K562 (cell line): ENCODE measurements around the gene AIFM1. TPM values are rescaled to one million over a fixed set of nuclear protein-coding genes. Genes with fewer than 3 reads are reported as not detected.

Source experiments
- BACH1 ChIP-seq: fragments of 200-800 bp; sonication (Bioruptor generic); IDR thresholded peaks from 2 replicates; pipeline ENCODE4 v1.6.1; 2016; ENCODE audit warnings: missing genetic modification characterization, missing compliant biosample characterization
- CAMTA2 ChIP-seq: fragments of 250-450 bp; sonication (Bioruptor Pico); conservative IDR thresholded peaks from 2 replicates; pipeline ENCODE4 v1.5.1; 2022
- CBFA2T3 ChIP-seq: fragments of 450-650 bp; IDR thresholded peaks from 2 replicates; pipeline ENCODE4 v1.6.1; 2017
- CBX5 ChIP-seq: IDR thresholded peaks from 2 replicates; pipeline ENCODE4 v1.6.1; 2014; ENCODE audit warnings: low read depth, borderline replicate concordance
- CREB1 ChIP-seq, 2 experiments: sonication (generic) in 1 of 2; formaldehyde crosslinking in 1 of 2; IDR thresholded peaks; 2 replicates each; pipeline versions ENCODE4 v1.6.1 to v1.8.0; 2012 to 2022; ENCODE audit warnings: inconsistent platforms in 1 of 2, mild to moderate bottlenecking in 1 of 2, missing genetic modification reagents in 1 of 2, moderate library complexity in 1 of 2
- CREM ChIP-seq: IDR thresholded peaks from 2 replicates; pipeline ENCODE4 v1.6.1; 2014; ENCODE audit warnings: antibody characterized with exemption, low read depth
- GATAD2B ChIP-seq: fragments of 450-650 bp; IDR thresholded peaks from 2 replicates; pipeline ENCODE4 v1.6.1; 2017; ENCODE audit warnings: mild to moderate bottlenecking, borderline replicate concordance
- GTF2E2 ChIP-seq: fragments of 200-800 bp; sonication (Bioruptor generic); IDR thresholded peaks from 2 replicates; pipeline ENCODE4 v1.6.1; 2016; ENCODE audit warnings: missing genetic modification characterization, missing compliant biosample characterization
- HDGF ChIP-seq: fragments of 450-650 bp; IDR thresholded peaks from 2 replicates; pipeline ENCODE4 v1.6.1; 2016
- HMGXB4 ChIP-seq: sonication (generic); formaldehyde crosslinking; IDR thresholded peaks from 2 replicates; pipeline ENCODE4 v1.8.1; 2023; ENCODE audit warnings: mild to moderate bottlenecking, missing genetic modification reagents
- MEF2D ChIP-seq: conservative IDR thresholded peaks from 2 replicates; pipeline ENCODE4 v1.6.1; 2016; ENCODE audit warnings: low read depth, missing genetic modification characterization, missing compliant biosample characterization
- MIER1 ChIP-seq: fragments of 450-650 bp; IDR thresholded peaks from 2 replicates; pipeline ENCODE4 v1.6.1; 2016; ENCODE audit warnings: antibody characterized with exemption, mild to moderate bottlenecking, low read depth
- NCOA1 ChIP-seq: fragments of 450-650 bp; IDR thresholded peaks from 2 replicates; pipeline ENCODE4 v1.6.1; 2016; ENCODE audit warnings: low read depth
- NFRKB ChIP-seq: fragments of 450-650 bp; IDR thresholded peaks from 2 replicates; pipeline ENCODE4 v1.6.1; 2016; ENCODE audit warnings: low read depth
- POLR2H ChIP-seq: IDR thresholded peaks from 2 replicates; pipeline ENCODE4 v1.6.1; 2016; ENCODE audit warnings: missing genetic modification characterization, low read depth, mild to moderate bottlenecking, control low read depth, missing compliant biosample characterization, moderate library complexity
- ZBTB7A ChIP-seq: IDR thresholded peaks from 2 replicates; pipeline ENCODE4 v1.6.1; 2011; ENCODE audit warnings: low read depth, mild to moderate bottlenecking, low read length, moderate library complexity, borderline replicate concordance; ENCODE audit not compliant: control insufficient read depth
- ZEB2 ChIP-seq: fragments of 450-650 bp; IDR thresholded peaks from 2 replicates; pipeline ENCODE4 v1.6.1; 2016
- ZNF395 ChIP-seq: fragments of 200-800 bp; sonication (Bioruptor generic); IDR thresholded peaks from 2 replicates; pipeline ENCODE4 v1.6.1; 2017; ENCODE audit warnings: missing genetic modification characterization, missing compliant biosample characterization
- ZNF431 ChIP-seq: sonication (generic); formaldehyde crosslinking; IDR thresholded peaks from 2 replicates; pipeline ENCODE4 v1.8.0; 2022; ENCODE audit warnings: mild to moderate bottlenecking, missing genetic modification reagents
- ZNF436 ChIP-seq: fragments of 250-450, 450-650 bp; sonication (Bioruptor Pico); formaldehyde crosslinking; IDR thresholded peaks from 2 replicates; pipeline ENCODE4 v1.7.0; 2020; ENCODE audit warnings: mild to moderate bottlenecking
- ZNF766 ChIP-seq: fragments of 200-800 bp; sonication (Bioruptor generic); conservative IDR thresholded peaks from 2 replicates; pipeline ENCODE4 v1.6.1; 2016; ENCODE audit warnings: missing genetic modification characterization, missing compliant biosample characterization
- polyA plus RNA-seq, 8 experiments: library from polyadenylated mRNA; depleted of rRNA in 4 of 8; stranded (reverse) in 5 of 8; unstranded in 3 of 8; fragments of >200 nt; fragmentation: Nextera tagmentation in 2 of 8; fragmentation: Illumina TruSeq in 1 of 8; extraction: Ambion mirVana in 2 of 8; extraction: Trizol in 1 of 8; gene quantifications; 2 replicates each; pipeline versions ENCODE4 v1.2.1 to v1.2.3, GENCODE V29; 2011 to 2014; ENCODE audit warnings: inconsistent platforms in 1 of 8, missing spikeins in 1 of 8
- total RNA-seq, 7 experiments: library from RNA; depleted of rRNA in 6 of 7; stranded (reverse); fragments of >200 nt in 6 of 7; fragmentation: Illumina TruSeq in 2 of 7; extraction: Trizol in 2 of 7; gene quantifications; 2 replicates each; pipeline versions ENCODE4 v1.2.1 to v1.2.3, GENCODE V29; 2011 to 2021; ENCODE audit warnings: low replicate concordance in 1 of 7
- TF ChIP-seq, protein P1 (sequence below): IDR thresholded peaks from 2 replicates; pipeline ENCODE4 v1.6.1; 2012; ENCODE audit warnings: low read depth, low read length, improper control_type of control experiment, borderline replicate concordance
- TF ChIP-seq, protein P2 (sequence below): sonication (generic); formaldehyde crosslinking; IDR thresholded peaks from 2 replicates; pipeline ENCODE4 v1.8.1; 2023; ENCODE audit warnings: mild to moderate bottlenecking, missing genetic modification reagents, moderate library complexity

AIFM1 gene
- total and polyA plus RNA-seq, 9 of the 15 experiments (the other 6 are each of a cell fraction or from before 2014, with no cell fraction given), result 51.0 to 117 (median 91.2) TPM

DNA sequence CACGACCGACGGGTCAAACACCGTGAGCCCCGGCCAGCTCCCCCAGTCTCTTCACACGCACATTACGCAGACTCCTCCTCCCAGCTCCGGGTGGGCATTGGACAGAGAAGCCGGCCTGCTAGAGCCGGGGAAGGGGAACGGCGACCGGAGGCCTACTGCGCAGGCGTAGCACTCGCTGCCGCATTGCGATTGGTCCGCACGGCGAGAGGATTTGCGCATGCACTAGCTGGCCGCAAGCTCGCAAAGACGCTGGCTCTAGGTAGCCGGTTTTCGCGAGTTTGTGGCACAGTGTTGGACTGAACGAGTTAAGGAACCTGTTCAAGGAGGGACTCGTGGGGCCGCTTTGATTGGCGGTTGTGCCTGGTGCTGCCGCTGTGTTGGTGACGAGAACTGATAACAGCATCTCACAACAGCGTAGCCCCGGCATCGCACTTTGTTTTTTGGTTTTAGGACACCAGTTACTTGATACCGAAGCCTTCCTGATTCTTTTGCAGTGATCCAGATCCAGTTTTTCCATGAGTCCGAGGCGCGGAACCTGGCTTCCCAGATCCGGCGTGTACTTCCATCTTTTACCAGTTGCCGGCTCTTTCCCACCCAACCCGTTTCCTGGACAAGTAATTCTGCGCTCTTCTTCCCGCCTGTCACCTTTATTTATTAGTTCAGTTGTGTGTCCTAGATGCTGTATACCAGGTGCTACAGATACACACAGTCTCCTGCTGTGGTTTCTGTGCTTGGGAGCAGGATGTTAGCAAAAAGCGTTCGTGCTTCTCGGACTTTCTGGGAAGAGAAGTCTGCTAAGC lies at the start of gene AIFM1 (continued):
- no peak for TF ChIP-seq HMGXB4 (CRISPR knock-in tag)
- no peak for TF ChIP-seq HDGF
- TF ChIP-seq CREB1 (IDR thresholded peaks at IDR 0.05), result peak; percentile 30; the same call in 1 of the 2 replicates
- peak; percentile 66; the same call in 1 of the 2 replicates for TF ChIP-seq CREB1 (CRISPR knock-in tag; IDR thresholded peaks at IDR 0.05)
- peak; percentile 37; the same call in 1 of the 2 replicates for TF ChIP-seq CREM
- TF ChIP-seq GATAD2B, result peak; percentile 49; the same call in 1 of the 2 replicates
- TF ChIP-seq CBFA2T3, result peak; percentile 36
- TF ChIP-seq POLR2H (tag), result peak; percentile 86
- TF ChIP-seq, protein P1, sequence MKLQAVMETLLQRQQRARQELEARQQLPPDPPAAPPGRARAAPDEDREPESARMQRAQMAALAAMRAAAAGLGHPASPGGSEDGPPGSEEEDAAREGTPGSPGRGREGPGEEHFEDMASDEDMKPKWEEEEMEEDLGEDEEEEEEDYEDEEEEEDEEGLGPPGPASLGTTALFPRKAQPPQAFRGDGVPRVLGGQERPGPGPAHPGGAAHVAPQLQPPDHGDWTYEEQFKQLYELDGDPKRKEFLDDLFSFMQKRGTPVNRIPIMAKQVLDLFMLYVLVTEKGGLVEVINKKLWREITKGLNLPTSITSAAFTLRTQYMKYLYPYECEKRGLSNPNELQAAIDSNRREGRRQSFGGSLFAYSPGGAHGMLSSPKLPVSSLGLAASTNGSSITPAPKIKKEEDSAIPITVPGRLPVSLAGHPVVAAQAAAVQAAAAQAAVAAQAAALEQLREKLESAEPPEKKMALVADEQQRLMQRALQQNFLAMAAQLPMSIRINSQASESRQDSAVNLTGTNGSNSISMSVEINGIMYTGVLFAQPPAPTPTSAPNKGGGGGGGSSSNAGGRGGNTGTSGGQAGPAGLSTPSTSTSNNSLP, result peak; percentile 62; the same call in 1 of the 2 replicates
- no peak for TF ChIP-seq CBX5
- no peak for TF ChIP-seq ZBTB7A
- no peak for TF ChIP-seq MIER1
- TF ChIP-seq MEF2D (tag), result peak; percentile 61; the same call in 1 of the 2 replicates
- no peak for TF ChIP-seq ZNF436 (CRISPR knock-in tag)
- TF ChIP-seq CAMTA2 (CRISPR knock-in tag), result no peak
- TF ChIP-seq ZNF431, result peak; percentile 52; the same call in 1 of the 2 replicates
- TF ChIP-seq, protein P2, sequence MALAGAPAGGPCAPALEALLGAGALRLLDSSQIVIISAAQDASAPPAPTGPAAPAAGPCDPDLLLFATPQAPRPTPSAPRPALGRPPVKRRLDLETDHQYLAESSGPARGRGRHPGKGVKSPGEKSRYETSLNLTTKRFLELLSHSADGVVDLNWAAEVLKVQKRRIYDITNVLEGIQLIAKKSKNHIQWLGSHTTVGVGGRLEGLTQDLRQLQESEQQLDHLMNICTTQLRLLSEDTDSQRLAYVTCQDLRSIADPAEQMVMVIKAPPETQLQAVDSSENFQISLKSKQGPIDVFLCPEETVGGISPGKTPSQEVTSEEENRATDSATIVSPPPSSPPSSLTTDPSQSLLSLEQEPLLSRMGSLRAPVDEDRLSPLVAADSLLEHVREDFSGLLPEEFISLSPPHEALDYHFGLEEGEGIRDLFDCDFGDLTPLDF (CRISPR knock-in tag), result peak; percentile 88
- no peak for TF ChIP-seq BACH1 (tag)
- TF ChIP-seq NCOA1, result peak; percentile 45
- TF ChIP-seq GTF2E2 (tag), result peak; percentile 79
- peak; percentile 64; the same call in 1 of the 2 replicates for TF ChIP-seq ZEB2
- TF ChIP-seq ZNF395 (CRISPR knock-in tag), result no peak
- peak; percentile 54; the same call in 1 of the 2 replicates for TF ChIP-seq ZNF766
- TF ChIP-seq NFRKB, result peak; percentile 49; the same call in 1 of the 2 replicates
